GM19240 (cell line): ENCODE data around the gene PIEZO2.
"Not testable (repeated sequence)": the region's sequence is repeated elsewhere in the genome, so short reads cannot be mapped to it uniquely, and the experiment has no call there.

Experiments
- DNase-seq: peaks from one replicate; pipeline ENCODE4 v3.0.0; 2011; ENCODE audit warnings: low spot score; ENCODE audit not compliant: insufficient read length

Gene PIEZO2

GRCh38 chr18:10847907-10848306 lies 301.5 kb downstream of the PIEZO2 start:
- DNase-seq = no peak

GRCh38 chr18:10847408-10847790 lies 302.0 kb downstream of the PIEZO2 start:
- no peak for DNase-seq

GRCh38 chr18:10846657-10847407 lies 302.5 kb downstream of the PIEZO2 start:
- DNase-seq = no peak

GRCh38 chr18:10846035-10846434 lies 303.3 kb downstream of the PIEZO2 start:
- DNase-seq = not testable (repeated sequence)

- no peak for DNase-seq
Observed at GRCh38 chr18:10843565-10843964, 305.8 kb downstream of the PIEZO2 start.

- no peak for DNase-seq
Observed at GRCh38 chr18:10842861-10843260, 306.5 kb downstream of the PIEZO2 start.

GRCh38 chr18:10842371-10842770 lies 307.0 kb downstream of the PIEZO2 start:
- no peak for DNase-seq

GRCh38 chr18:10841203-10841602 lies 308.2 kb downstream of the PIEZO2 start:
- DNase-seq = no peak

- DNase-seq = no peak
Observed at GRCh38 chr18:10840743-10841142, 308.6 kb downstream of the PIEZO2 start.

GRCh38 chr18:10839421-10839820 lies 309.9 kb downstream of the PIEZO2 start:
- no peak for DNase-seq

GRCh38 chr18:10838553-10838952 lies 310.8 kb downstream of the PIEZO2 start:
- DNase-seq = no peak

GRCh38 chr18:10834128-10834815 lies 315.1 kb downstream of the PIEZO2 start:
- no peak for DNase-seq

- DNase-seq = no peak
Observed at GRCh38 chr18:10833656-10834055, 315.7 kb downstream of the PIEZO2 start.

- DNase-seq = no peak
Observed at GRCh38 chr18:10826400-10826799, 323.0 kb downstream of the PIEZO2 start.

GRCh38 chr18:10822456-10822855 lies 326.9 kb downstream of the PIEZO2 start:
- no peak for DNase-seq

GRCh38 chr18:10820681-10821080 lies 328.7 kb downstream of the PIEZO2 start:
- DNase-seq = no peak

GRCh38 chr18:10814336-10814735 lies 335.0 kb downstream of the PIEZO2 start:
- no peak for DNase-seq

- no peak for DNase-seq
Observed at GRCh38 chr18:10805587-10806118, 343.7 kb downstream of the PIEZO2 start.

GRCh38 chr18:10804126-10804525 lies 345.2 kb downstream of the PIEZO2 start:
- DNase-seq = no peak

- DNase-seq = no peak
Observed at GRCh38 chr18:10798727-10799550, 350.4 kb downstream of the PIEZO2 start.

- no peak for DNase-seq
Observed at GRCh38 chr18:10797896-10798295, 351.5 kb downstream of the PIEZO2 start.

GRCh38 chr18:10794771-10795170 lies 354.6 kb downstream of the PIEZO2 start:
- DNase-seq = no peak
